ENCODE data around the gene TMPRSS6.

The TMPRSS6 gene

DNA sequence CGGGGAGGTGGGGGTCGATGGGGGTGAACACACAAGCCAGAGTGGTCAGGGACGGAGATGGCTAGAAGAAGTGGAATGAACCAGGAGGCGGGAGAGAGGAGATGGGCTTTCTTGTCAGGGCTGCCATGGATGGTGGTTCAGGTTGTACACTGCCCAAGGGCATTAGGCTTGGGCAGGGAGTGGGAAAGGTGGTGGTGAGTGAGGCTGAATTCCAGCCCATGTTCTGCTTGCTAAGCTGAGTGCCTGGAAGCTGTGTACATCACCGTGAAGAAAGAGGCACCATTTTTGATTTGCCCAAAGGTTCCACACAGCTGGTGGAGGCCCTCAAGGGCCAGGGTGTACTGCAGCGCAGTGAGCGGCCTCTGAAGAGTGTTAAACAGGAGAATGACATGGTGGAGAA lies 23.3 kb upstream of the TMPRSS6 start:
- FAIRE-seq (no peak), DNase-seq (ENCODE audit: insufficient read length, low spot score) (no peak)
- TF ChIP-seq POU2F2 (IDR thresholded peaks at IDR 0.05; ENCODE audit: low read depth, low read length) (no peak), SPI1 (IDR thresholded peaks at IDR 0.05; ENCODE audit: low read depth, low read length) (no peak), POLR2AphosphoS5 (IDR thresholded peaks at IDR 0.05; ENCODE audit: low read depth, low read length) (no peak), POLR2A (IDR thresholded peaks at IDR 0.05; ENCODE audit: low read depth, low read length) (no peak), PAX5 (IDR thresholded peaks at IDR 0.05; ENCODE audit: insufficient read depth, low read length, severe bottlenecking) (no peak), TAF1 (IDR thresholded peaks at IDR 0.05; ENCODE audit: low read depth, low read length) (no peak)

DNA sequence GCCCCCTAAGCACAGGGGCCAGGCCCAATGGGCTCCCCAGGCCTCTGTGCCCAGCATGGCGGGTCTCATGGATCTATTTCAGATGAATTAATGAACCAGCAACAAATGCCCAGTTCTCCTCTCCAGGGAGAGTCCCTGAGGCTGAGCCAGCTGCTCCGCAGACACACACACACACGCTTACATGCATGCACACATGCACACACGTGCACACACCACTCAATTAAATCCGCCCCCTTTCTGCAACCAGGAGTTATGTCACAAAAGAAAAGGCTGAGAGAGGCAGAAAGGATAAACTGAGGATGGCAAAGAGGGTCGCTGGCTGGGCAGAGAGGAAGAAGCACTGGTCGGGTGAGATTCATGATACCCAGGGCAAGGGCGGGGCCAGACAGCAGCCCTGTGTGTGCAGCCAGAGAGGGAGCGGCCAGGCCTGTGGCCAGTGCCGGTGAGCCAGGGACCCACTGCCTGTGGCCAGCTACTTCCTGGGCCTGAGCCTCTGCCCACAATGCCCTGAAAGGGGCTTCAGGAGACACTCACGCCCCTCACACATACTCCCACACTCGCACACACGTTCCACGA lies 20.4 kb upstream of the TMPRSS6 start:
- no peak for DNase-seq (ENCODE audit: insufficient read length, low spot score)
- FAIRE-seq, result no peak
- TF ChIP-seq POU2F2 (IDR thresholded peaks at IDR 0.05; ENCODE audit: low read depth, low read length) (no peak), POLR2A (IDR thresholded peaks at IDR 0.05; ENCODE audit: low read depth, low read length) (no peak), TAF1 (IDR thresholded peaks at IDR 0.05; ENCODE audit: low read depth, low read length) (no peak), POLR2AphosphoS5 (IDR thresholded peaks at IDR 0.05; ENCODE audit: low read depth, low read length) (no peak), PAX5 (IDR thresholded peaks at IDR 0.05; ENCODE audit: insufficient read depth, low read length, severe bottlenecking) (no peak), SPI1 (IDR thresholded peaks at IDR 0.05; ENCODE audit: low read depth, low read length) (no peak)

DNA sequence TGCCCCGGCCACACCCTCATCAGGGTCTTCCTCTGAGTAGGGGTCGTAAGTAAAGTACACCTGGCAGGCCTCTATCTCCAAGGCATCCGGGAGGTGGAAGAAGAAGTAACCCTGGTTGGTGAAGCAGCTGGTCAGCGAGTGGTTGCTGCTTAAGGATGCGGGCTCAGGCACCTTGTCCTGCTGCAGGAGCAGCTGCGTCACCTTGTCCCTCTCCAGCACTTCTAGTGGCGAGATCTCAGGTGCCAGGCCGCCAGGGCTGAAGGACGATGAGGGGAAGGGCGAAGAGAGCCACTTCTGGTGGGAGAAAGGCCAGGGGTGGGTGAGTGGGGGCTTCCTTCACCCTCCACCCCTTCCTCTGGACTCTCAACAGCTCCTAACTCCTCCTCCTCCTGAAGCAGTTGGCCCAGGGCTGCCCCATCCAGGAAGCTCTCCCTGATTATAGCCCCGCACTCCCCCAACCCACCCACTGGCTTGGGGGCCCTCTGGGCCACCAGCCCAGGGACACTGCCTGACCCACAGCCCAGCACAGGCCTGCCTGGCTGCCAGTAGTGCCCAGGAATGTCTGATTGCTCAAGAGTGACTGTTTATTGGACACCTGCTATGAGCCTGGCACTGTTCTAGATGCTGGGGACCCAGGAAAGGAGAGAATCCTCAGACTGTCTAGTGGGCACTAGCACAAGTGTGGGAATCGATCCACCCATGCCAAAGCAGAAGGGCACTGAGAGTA lies 19.2 kb upstream of the TMPRSS6 start:
- FAIRE-seq (no peak), DNase-seq (ENCODE audit: insufficient read length, low spot score) (no peak)
- no peak for TF ChIP-seq POU2F2 (IDR thresholded peaks at IDR 0.05; ENCODE audit: low read depth, low read length)
- no peak for TF ChIP-seq POLR2A (IDR thresholded peaks at IDR 0.05; ENCODE audit: low read depth, low read length)
- TF ChIP-seq POLR2AphosphoS5 (IDR thresholded peaks at IDR 0.05; ENCODE audit: low read depth, low read length), result no peak
- TF ChIP-seq PAX5 (IDR thresholded peaks at IDR 0.05; ENCODE audit: insufficient read depth, low read length, severe bottlenecking), result no peak
- no peak for TF ChIP-seq SPI1 (IDR thresholded peaks at IDR 0.05; ENCODE audit: low read depth, low read length)
- no peak for TF ChIP-seq TAF1 (IDR thresholded peaks at IDR 0.05; ENCODE audit: low read depth, low read length)

DNA sequence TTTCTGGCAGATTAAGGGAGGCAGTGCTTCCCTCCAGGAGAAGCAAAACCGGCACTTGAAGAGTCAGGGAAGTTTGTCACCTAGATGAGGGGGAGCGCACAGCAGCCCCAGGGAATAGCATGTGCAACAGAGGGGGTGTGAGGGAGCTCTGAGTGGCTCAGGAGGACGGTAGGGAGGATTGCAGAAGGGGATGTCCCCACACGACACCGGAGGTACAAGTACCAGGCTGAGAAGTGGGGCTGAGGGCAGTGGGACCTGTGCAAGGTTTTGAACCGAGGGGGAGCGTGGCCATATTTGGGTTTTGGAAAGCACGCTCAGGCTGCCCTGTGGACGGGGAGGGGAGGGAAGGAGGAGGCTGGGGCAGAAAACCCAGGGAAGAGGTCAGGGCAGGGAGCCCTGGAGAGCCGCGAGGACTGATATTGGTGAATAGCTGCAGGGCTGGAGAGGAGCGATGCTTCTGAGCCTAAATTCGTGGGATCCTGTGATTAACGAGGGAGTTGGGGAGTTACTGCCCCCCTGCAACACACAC lies 17.9 kb upstream of the TMPRSS6 start:
- DNase-seq (ENCODE audit: insufficient read length, low spot score) (no peak), FAIRE-seq (no peak)
- TF ChIP-seq POLR2AphosphoS5 (IDR thresholded peaks at IDR 0.05; ENCODE audit: low read depth, low read length), result no peak
- no peak for TF ChIP-seq POU2F2 (IDR thresholded peaks at IDR 0.05; ENCODE audit: low read depth, low read length)
- no peak for TF ChIP-seq POLR2A (IDR thresholded peaks at IDR 0.05; ENCODE audit: low read depth, low read length)
- TF ChIP-seq TAF1 (IDR thresholded peaks at IDR 0.05; ENCODE audit: low read depth, low read length), result no peak
- no peak for TF ChIP-seq PAX5 (IDR thresholded peaks at IDR 0.05; ENCODE audit: insufficient read depth, low read length, severe bottlenecking)
- no peak for TF ChIP-seq SPI1 (IDR thresholded peaks at IDR 0.05; ENCODE audit: low read depth, low read length)

DNA sequence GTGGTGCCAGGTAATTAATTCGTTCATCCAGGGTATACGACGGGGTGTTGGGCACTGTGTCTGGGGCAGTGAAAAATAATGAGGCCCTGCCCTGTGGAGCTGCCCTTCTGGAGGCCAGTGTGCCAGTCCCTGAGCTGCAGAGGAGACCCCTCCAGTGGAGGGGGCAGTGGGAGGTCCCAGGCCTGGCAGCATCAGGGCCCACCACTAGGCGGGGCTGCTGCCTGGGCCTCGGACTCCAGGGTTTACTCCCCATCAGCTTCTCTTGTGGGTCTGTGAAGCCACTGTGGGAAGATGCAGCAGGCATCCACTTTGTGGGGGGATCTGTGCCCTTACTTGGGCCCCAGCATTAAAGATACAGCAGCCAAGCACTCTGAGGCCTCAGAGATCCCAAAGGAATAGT lies 17.4 kb upstream of the TMPRSS6 start:
- TF ChIP-seq POLR2A (IDR thresholded peaks at IDR 0.05; ENCODE audit: low read depth, low read length) (no peak), PAX5 (IDR thresholded peaks at IDR 0.05; ENCODE audit: insufficient read depth, low read length, severe bottlenecking) (no peak), POLR2AphosphoS5 (IDR thresholded peaks at IDR 0.05; ENCODE audit: low read depth, low read length) (no peak), SPI1 (IDR thresholded peaks at IDR 0.05; ENCODE audit: low read depth, low read length) (no peak), TAF1 (IDR thresholded peaks at IDR 0.05; ENCODE audit: low read depth, low read length) (no peak), POU2F2 (IDR thresholded peaks at IDR 0.05; ENCODE audit: low read depth, low read length) (no peak)
- FAIRE-seq (peak; percentile 20), DNase-seq (ENCODE audit: insufficient read length, low spot score) (no peak)

DNA sequence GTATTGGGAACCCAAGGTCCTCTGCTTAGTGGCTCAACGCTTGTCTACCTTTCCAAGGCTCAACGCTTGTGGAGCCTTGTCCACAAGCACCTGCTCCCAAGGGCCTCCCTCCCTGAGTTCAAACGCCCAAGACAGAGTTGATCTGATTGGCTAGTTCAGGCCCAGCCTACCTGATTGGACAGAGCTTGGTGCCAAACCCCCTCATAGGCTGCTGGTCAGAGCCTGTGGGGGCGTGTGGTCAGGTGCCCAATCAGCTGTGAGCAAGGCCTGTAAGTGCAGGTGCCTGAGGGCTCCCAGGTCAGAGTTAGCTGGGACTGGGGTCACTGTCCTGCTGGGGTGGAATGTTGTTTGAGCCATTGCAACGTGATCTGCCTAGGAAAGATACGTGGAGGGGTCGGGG lies 16.9 kb upstream of the TMPRSS6 start:
- TF ChIP-seq TAF1 (IDR thresholded peaks at IDR 0.05; ENCODE audit: low read depth, low read length) (no peak), POU2F2 (IDR thresholded peaks at IDR 0.05; ENCODE audit: low read depth, low read length) (no peak), PAX5 (IDR thresholded peaks at IDR 0.05; ENCODE audit: insufficient read depth, low read length, severe bottlenecking) (no peak), SPI1 (IDR thresholded peaks at IDR 0.05; ENCODE audit: low read depth, low read length) (no peak), POLR2AphosphoS5 (IDR thresholded peaks at IDR 0.05; ENCODE audit: low read depth, low read length) (no peak), POLR2A (IDR thresholded peaks at IDR 0.05; ENCODE audit: low read depth, low read length) (no peak)
- FAIRE-seq (peak; percentile 59), DNase-seq (ENCODE audit: insufficient read length, low spot score) (no peak)

DNA sequence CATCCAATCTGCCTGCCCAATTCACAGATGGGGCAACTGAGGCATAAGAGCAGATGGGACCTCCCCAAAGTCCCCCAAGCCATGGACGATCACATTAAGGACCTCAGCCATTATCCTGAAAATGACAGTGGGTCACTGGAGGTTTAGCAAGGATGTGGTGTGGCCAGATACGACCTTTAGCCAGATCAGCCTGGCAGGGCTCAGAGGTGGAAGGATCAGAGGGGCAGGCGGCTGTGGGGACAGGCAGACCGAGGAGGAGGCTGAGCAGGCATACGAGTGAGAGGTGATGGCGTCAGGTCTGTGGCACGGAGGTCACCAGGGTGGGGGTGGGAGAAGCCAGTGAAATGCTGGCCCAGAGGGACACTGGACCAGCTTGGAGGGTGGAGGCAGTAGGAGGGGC lies 14.1 kb upstream of the TMPRSS6 start:
- FAIRE-seq, result no peak

DNA sequence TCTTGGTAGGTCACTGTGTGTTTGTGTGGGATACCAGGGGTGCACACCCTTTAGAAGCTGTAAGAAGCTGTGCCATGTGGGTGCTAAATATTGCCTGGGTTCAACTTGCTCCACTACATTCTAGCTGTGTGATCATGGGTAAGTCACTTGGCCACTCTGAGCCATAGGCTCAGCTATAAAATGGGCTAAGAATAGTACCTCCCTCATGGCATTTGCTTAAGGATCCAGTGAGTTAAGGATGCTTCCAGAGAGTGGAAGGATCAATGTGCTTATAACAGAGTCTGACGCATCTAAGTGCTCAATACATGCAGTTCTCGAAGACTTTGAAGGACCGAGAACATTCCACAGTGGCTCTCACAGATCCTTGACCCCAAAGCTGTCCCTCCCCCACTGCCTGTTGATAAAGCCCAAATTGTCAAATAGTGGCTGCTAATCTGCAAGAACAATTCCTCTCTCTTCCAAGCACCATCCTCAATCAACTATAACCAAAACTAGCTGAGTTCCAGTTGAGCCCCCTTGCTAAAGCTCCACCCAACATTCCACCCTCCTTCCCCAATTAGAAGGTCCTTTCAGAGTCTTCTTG lies 13.2 kb upstream of the TMPRSS6 start:
- peak; percentile 13 for FAIRE-seq
- no peak for DNase-seq (ENCODE audit: insufficient read length, low spot score)
- no peak for TF ChIP-seq POU2F2 (IDR thresholded peaks at IDR 0.05; ENCODE audit: low read depth, low read length)
- no peak for TF ChIP-seq POLR2A (IDR thresholded peaks at IDR 0.05; ENCODE audit: low read depth, low read length)
- TF ChIP-seq POLR2AphosphoS5 (IDR thresholded peaks at IDR 0.05; ENCODE audit: low read depth, low read length), result no peak
- TF ChIP-seq PAX5 (IDR thresholded peaks at IDR 0.05; ENCODE audit: insufficient read depth, low read length, severe bottlenecking), result no peak

More for the DNA sequence above, 14.1 kb upstream of the TMPRSS6 start:
- no peak for DNase-seq (ENCODE audit: insufficient read length, low spot score)
- TF ChIP-seq PAX5 (IDR thresholded peaks at IDR 0.05; ENCODE audit: insufficient read depth, low read length, severe bottlenecking), result no peak
- no peak for TF ChIP-seq POU2F2 (IDR thresholded peaks at IDR 0.05; ENCODE audit: low read depth, low read length)
- no peak for TF ChIP-seq POLR2AphosphoS5 (IDR thresholded peaks at IDR 0.05; ENCODE audit: low read depth, low read length)
- TF ChIP-seq TAF1 (IDR thresholded peaks at IDR 0.05; ENCODE audit: low read depth, low read length), result no peak
- TF ChIP-seq POLR2A (IDR thresholded peaks at IDR 0.05; ENCODE audit: low read depth, low read length), result no peak
- no peak for TF ChIP-seq SPI1 (IDR thresholded peaks at IDR 0.05; ENCODE audit: low read depth, low read length)
